Measurements from ENCODE around the gene TGFBR3L. TPM values are rescaled to one million over a fixed set of nuclear protein-coding genes. Genes with fewer than 3 reads are reported as not detected.

TGFBR3L gene
- total and polyA plus RNA-seq, 2 of the 13 experiments (the other 11 are each of a cell fraction or from before 2014, with no cell fraction given), result 0.20 to 1.0 TPM

DNA sequence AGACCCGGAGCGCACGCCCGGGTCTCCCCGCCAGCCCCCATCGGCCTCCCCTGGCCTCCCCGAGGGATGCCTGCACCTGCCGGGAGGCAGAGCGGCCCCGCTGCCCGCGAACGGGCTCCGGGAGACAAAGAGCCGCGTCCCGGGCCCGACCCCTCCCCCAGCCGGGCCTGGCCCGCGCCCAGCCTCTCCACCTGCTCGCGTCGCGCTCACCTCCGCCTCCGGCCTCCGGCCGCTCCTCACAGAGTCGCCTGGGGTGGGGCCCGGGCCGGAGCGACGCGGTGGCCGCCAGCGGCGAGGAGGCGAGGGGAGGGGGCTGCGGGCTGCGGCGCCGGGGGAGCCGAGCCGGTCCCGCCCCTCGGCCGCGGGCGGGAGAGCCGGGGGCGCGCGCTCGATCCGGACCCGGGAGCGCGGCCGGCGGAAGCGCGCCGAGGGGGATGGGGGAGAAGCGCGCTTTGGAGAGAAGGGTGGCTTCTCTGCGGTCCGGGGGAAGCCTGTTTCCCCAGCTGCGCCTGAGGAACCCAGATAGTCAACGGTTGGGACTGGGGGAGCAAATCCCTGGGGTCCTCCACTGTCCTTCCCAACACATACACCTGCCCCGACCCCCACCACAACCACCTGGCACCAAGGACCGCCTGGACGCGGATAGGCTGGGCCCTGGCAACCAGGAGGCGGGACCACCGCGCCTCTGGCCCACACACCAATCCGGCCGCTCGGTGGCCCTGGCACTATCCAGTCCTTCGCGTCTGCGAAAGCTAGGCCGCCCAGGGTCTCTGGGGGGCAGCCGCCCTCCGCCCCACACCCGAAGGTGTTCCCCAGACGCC lies 40.3 kb upstream of the TGFBR3L start, which contains the start of gene PRR36 (continued):
- no peak for TF ChIP-seq ARNTL (CRISPR knock-in tag; IDR thresholded peaks at IDR 0.05)
- no peak for TF ChIP-seq ATF1 (CRISPR knock-in tag; IDR thresholded peaks at IDR 0.05)
- 0 out of 2 replicates have a peak, but pooled peaks have one; percentile 72 for TF ChIP-seq ZBTB3 (CRISPR knock-in tag; IDR thresholded peaks at IDR 0.05; ENCODE audit: borderline replicate concordance, low read depth)
- TF ChIP-seq ZNF552 (CRISPR knock-in tag; IDR thresholded peaks at IDR 0.05; ENCODE audit: borderline replicate concordance), result no peak
- TF ChIP-seq, protein P1, sequence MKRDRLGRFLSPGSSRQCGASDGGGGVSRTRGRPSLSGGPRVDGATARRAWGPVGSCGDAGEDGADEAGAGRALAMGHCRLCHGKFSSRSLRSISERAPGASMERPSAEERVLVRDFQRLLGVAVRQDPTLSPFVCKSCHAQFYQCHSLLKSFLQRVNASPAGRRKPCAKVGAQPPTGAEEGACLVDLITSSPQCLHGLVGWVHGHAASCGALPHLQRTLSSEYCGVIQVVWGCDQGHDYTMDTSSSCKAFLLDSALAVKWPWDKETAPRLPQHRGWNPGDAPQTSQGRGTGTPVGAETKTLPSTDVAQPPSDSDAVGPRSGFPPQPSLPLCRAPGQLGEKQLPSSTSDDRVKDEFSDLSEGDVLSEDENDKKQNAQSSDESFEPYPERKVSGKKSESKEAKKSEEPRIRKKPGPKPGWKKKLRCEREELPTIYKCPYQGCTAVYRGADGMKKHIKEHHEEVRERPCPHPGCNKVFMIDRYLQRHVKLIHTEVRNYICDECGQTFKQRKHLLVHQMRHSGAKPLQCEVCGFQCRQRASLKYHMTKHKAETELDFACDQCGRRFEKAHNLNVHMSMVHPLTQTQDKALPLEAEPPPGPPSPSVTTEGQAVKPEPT (CRISPR knock-in tag; IDR thresholded peaks at IDR 0.05; ENCODE audit: low read depth), result no peak
- no peak for TF ChIP-seq NR1H2 (CRISPR knock-in tag; IDR thresholded peaks at IDR 0.05; ENCODE audit: borderline replicate concordance, low read depth)
- TF ChIP-seq PAWR (CRISPR knock-in tag; IDR thresholded peaks at IDR 0.05; ENCODE audit: borderline replicate concordance), result no peak
- TF ChIP-seq, protein P2, sequence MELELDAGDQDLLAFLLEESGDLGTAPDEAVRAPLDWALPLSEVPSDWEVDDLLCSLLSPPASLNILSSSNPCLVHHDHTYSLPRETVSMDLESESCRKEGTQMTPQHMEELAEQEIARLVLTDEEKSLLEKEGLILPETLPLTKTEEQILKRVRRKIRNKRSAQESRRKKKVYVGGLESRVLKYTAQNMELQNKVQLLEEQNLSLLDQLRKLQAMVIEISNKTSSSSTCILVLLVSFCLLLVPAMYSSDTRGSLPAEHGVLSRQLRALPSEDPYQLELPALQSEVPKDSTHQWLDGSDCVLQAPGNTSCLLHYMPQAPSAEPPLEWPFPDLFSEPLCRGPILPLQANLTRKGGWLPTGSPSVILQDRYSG (CRISPR knock-in tag; IDR thresholded peaks at IDR 0.05), result no peak
- TF ChIP-seq ZNF264 (CRISPR knock-in tag; IDR thresholded peaks at IDR 0.05), result no peak
- no peak for TF ChIP-seq ZNF747 (CRISPR knock-in tag; IDR thresholded peaks at IDR 0.05; ENCODE audit: borderline replicate concordance)
- TF ChIP-seq ZMYM3 (CRISPR knock-in tag; IDR thresholded peaks at IDR 0.05), result no peak
- TF ChIP-seq ZMYM4 (CRISPR knock-in tag; IDR thresholded peaks at IDR 0.05), result 0 out of 2 replicates have a peak, but pooled peaks have one; percentile 42
- no peak for TF ChIP-seq ZNF17 (CRISPR knock-in tag; IDR thresholded peaks at IDR 0.05)
- TF ChIP-seq, protein P3, sequence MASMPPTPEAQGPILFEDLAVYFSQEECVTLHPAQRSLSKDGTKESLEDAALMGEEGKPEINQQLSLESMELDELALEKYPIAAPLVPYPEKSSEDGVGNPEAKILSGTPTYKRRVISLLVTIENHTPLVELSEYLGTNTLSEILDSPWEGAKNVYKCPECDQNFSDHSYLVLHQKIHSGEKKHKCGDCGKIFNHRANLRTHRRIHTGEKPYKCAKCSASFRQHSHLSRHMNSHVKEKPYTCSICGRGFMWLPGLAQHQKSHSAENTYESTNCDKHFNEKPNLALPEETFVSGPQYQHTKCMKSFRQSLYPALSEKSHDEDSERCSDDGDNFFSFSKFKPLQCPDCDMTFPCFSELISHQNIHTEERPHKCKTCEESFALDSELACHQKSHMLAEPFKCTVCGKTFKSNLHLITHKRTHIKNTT (CRISPR knock-in tag; IDR thresholded peaks at IDR 0.05), result no peak
- TF ChIP-seq, protein P4, sequence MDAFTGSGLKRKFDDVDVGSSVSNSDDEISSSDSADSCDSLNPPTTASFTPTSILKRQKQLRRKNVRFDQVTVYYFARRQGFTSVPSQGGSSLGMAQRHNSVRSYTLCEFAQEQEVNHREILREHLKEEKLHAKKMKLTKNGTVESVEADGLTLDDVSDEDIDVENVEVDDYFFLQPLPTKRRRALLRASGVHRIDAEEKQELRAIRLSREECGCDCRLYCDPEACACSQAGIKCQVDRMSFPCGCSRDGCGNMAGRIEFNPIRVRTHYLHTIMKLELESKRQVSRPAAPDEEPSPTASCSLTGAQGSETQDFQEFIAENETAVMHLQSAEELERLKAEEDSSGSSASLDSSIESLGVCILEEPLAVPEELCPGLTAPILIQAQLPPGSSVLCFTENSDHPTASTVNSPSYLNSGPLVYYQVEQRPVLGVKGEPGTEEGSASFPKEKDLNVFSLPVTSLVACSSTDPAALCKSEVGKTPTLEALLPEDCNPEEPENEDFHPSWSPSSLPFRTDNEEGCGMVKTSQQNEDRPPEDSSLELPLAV (CRISPR knock-in tag; conservative IDR thresholded peaks at IDR 0.05; ENCODE audit: low read depth), result no peak
- no peak for TF ChIP-seq HOXA9 (CRISPR knock-in tag; IDR thresholded peaks at IDR 0.05; ENCODE audit: borderline replicate concordance)
- TF ChIP-seq RFXAP (CRISPR knock-in tag; IDR thresholded peaks at IDR 0.05; ENCODE audit: borderline replicate concordance), result 0 out of 2 replicates have a peak, but pooled peaks have one; percentile 25
- TF ChIP-seq NRL (CRISPR knock-in tag; IDR thresholded peaks at IDR 0.05; ENCODE audit: borderline replicate concordance), result no peak
- TF ChIP-seq EHMT2 (IDR thresholded peaks at IDR 0.05; ENCODE audit: borderline replicate concordance, low read depth, low read length), result no peak
- TF ChIP-seq, protein P5, sequence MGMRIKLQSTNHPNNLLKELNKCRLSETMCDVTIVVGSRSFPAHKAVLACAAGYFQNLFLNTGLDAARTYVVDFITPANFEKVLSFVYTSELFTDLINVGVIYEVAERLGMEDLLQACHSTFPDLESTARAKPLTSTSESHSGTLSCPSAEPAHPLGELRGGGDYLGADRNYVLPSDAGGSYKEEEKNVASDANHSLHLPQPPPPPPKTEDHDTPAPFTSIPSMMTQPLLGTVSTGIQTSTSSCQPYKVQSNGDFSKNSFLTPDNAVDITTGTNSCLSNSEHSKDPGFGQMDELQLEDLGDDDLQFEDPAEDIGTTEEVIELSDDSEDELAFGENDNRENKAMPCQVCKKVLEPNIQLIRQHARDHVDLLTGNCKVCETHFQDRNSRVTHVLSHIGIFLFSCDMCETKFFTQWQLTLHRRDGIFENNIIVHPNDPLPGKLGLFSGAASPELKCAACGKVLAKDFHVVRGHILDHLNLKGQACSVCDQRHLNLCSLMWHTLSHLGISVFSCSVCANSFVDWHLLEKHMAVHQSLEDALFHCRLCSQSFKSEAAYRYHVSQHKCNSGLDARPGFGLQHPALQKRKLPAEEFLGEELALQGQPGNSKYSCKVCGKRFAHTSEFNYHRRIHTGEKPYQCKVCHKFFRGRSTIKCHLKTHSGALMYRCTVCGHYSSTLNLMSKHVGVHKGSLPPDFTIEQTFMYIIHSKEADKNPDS (CRISPR knock-in tag; IDR thresholded peaks at IDR 0.05), result no peak
- no peak for TF ChIP-seq MBNL3 (CRISPR knock-in tag; conservative IDR thresholded peaks at IDR 0.05)
- TF ChIP-seq ZNF430 (CRISPR knock-in tag; IDR thresholded peaks at IDR 0.05), result peak; percentile 75; the same call in 1 of the 2 replicates

Data from HepG2 (cell line).